HEK293 (cell line): ENCODE results near the gene KIF11.

Source experiments
- CTCF ChIP-seq: fragments of 450-650 bp; formaldehyde crosslinking; IDR thresholded peaks from 2 replicates; pipeline ENCODE4 v1.5.1; 2016; ENCODE audit warnings: missing biosample characterization, missing genetic modification characterization
- INSM2 ChIP-seq: fragments of 450-650 bp; formaldehyde crosslinking; IDR thresholded peaks from 2 replicates; pipeline ENCODE4 v1.5.1; 2016; ENCODE audit warnings: missing biosample characterization, missing genetic modification characterization
- SP2 ChIP-seq: fragments of 450-650 bp; formaldehyde crosslinking; IDR thresholded peaks from 2 replicates; pipeline ENCODE4 v1.5.1; 2016; ENCODE audit warnings: missing biosample characterization, missing genetic modification characterization
- TRIM28 ChIP-seq: IDR thresholded peaks from 2 replicates; pipeline ENCODE4 v1.6.1; 2011; ENCODE audit warnings: low read length, control low read depth, borderline replicate concordance
- ZBTB11 ChIP-seq: fragments of 450-650 bp; formaldehyde crosslinking; conservative IDR thresholded peaks from 2 replicates; pipeline ENCODE4 v1.5.1; 2016; ENCODE audit warnings: low read depth, missing biosample characterization, missing genetic modification characterization
- ZBTB6 ChIP-seq: fragments of 450-650 bp; formaldehyde crosslinking; IDR thresholded peaks from 2 replicates; pipeline ENCODE4 v1.5.1; 2017; ENCODE audit warnings: missing biosample characterization, missing genetic modification characterization
- ZNF157 ChIP-seq: fragments of 450-650 bp; formaldehyde crosslinking; IDR thresholded peaks from 2 replicates; pipeline ENCODE4 v1.5.1; 2016; ENCODE audit warnings: missing biosample characterization, missing genetic modification characterization
- ZNF174 ChIP-seq: fragments of 450-650 bp; formaldehyde crosslinking; IDR thresholded peaks from 2 replicates; pipeline ENCODE4 v1.5.0; 2017; ENCODE audit warnings: missing biosample characterization, mild to moderate bottlenecking, missing genetic modification characterization
- ZNF324 ChIP-seq: fragments of 450-650 bp; formaldehyde crosslinking; IDR thresholded peaks from 2 replicates; pipeline ENCODE4 v1.5.1; 2016; ENCODE audit warnings: missing biosample characterization, missing genetic modification characterization
- ZNF404 ChIP-seq: fragments of 450-650 bp; formaldehyde crosslinking; IDR thresholded peaks from 2 replicates; pipeline ENCODE4 v1.5.1; 2017; ENCODE audit warnings: missing biosample characterization, missing genetic modification characterization
- ZNF423 ChIP-seq: fragments of 450-650 bp; formaldehyde crosslinking; IDR thresholded peaks from 2 replicates; pipeline ENCODE4 v1.5.1; 2016; ENCODE audit warnings: missing biosample characterization, missing genetic modification characterization
- ZNF449 ChIP-seq: fragments of 450-650 bp; formaldehyde crosslinking; IDR thresholded peaks from 2 replicates; pipeline ENCODE4 v1.5.1; 2017; ENCODE audit warnings: missing biosample characterization, mild to moderate bottlenecking, missing genetic modification characterization, moderate library complexity

GRCh38 chr10:92550924-92551323, 42.0 kb upstream of the KIF11 start:
- TF ChIP-seq CTCF (tag by site-specific recombination) (no peak), SP2 (no peak), ZNF174 (no peak), ZNF157 (tag by site-specific recombination) (no peak), ZBTB11 (tag by site-specific recombination) (no peak), ZBTB6 (tag by site-specific recombination) (no peak), ZNF324 (tag by site-specific recombination) (no peak), ZNF449 (no peak), ZNF404 (no peak), ZNF423 (tag by site-specific recombination) (no peak), INSM2 (tag by site-specific recombination) (no peak), TRIM28 (no peak)
